ENCODE data around the gene COL23A1.

DNA sequence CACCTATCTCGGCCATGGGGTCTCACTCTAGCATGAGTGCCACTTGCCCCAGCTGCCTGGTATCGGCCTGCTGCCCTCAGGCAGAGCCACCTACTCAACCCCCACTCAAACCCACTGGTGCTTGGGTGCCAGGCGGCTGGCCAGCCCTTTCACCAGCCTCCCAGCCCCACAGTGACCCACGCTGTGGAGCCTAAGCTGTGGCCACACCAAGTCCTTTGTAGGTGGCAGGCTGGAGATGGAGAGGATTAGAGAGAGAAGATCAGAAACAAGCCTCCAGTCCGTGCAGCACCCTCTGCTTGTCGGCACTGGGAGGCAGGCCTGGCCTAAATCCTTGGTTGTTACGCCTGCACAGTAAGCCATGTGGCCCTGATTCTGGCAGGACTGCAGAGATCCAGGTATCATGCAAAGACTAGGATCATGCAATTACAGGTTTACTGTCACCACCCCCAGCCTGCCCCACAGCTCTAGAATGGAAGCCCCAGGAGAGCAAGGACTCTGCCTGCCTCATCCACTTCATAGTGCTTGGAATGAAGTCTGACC, 171.7 kb downstream of the COL23A1 start:
- TF ChIP-seq, protein P1, sequence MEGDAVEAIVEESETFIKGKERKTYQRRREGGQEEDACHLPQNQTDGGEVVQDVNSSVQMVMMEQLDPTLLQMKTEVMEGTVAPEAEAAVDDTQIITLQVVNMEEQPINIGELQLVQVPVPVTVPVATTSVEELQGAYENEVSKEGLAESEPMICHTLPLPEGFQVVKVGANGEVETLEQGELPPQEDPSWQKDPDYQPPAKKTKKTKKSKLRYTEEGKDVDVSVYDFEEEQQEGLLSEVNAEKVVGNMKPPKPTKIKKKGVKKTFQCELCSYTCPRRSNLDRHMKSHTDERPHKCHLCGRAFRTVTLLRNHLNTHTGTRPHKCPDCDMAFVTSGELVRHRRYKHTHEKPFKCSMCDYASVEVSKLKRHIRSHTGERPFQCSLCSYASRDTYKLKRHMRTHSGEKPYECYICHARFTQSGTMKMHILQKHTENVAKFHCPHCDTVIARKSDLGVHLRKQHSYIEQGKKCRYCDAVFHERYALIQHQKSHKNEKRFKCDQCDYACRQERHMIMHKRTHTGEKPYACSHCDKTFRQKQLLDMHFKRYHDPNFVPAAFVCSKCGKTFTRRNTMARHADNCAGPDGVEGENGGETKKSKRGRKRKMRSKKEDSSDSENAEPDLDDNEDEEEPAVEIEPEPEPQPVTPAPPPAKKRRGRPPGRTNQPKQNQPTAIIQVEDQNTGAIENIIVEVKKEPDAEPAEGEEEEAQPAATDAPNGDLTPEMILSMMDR (conservative IDR thresholded peaks at IDR 0.05 in 1 of 2, IDR thresholded peaks at IDR 0.05 in 1 of 2; ENCODE audit: low read depth in 1 of 2, low read length in 2 of 2) = no peak
- TF ChIP-seq EZH2 (IDR thresholded peaks at IDR 0.05; ENCODE audit: low read length, missing control alignments) = no peak

All from fibroblast of lung (primary cell).